ENCODE measurements around the gene DENND6B. TPM values are rescaled to one million over a fixed set of nuclear protein-coding genes. Genes with fewer than 3 reads are reported as not detected.

The DENND6B gene
- total RNA-seq, 1 experiment from 2014 or later, result 11.0 TPM

- BruUV-seq (replicated peaks), result no TSS peak
- Histone ChIP-seq H3K9me3 (ENCODE audit: control insufficient read depth in 1 of 2, insufficient read depth in 1 of 2, low read depth in 1 of 2, low read length in 2 of 2) (no peaks in the 10 kb centered on the region), H3K36me3 (ENCODE audit: control insufficient read depth in 1 of 2, insufficient read depth in 2 of 2, low read length in 2 of 2) (0 out of 4 replicates have a peak, but pooled peaks cover 0 to 2% of the 10 kb centered on the region in 2 experiments), H3K4me3 (replicated peaks in 1 of 2; ENCODE audit: low read depth in 1 of 2, low read length in 2 of 2) (peak overlapping the region; percentile 20 to 70), H3K4me2 (ENCODE audit: low read length) (peak overlapping the region; percentile 98), H2AFZ (ENCODE audit: low read depth, low read length, poor library complexity, severe bottlenecking) (no peak overlapping the region), H3K27ac (ENCODE audit: low read depth, low read length) (peak overlapping the region; percentile 99), H3K9me2 (ENCODE audit: insufficient read depth) (no peaks in the 10 kb centered on the region), H3K27me3 (ENCODE audit: insufficient read depth, low read length) (no peaks in the 10 kb centered on the region), H3K4me1 (ENCODE audit: control insufficient read depth in 1 of 2, insufficient read depth in 2 of 2, low read length in 2 of 2) (peaks cover 51 to 84% of the 10 kb centered on the region in 2 experiments), H3K79me2 (ENCODE audit: insufficient read depth, low read length) (peaks cover 79% of the 10 kb centered on the region), H3K9ac (ENCODE audit: low read length) (peak overlapping the region; percentile 96), H4K20me1 (ENCODE audit: insufficient read depth) (no peaks in the 10 kb centered on the region)
- DNase-seq (ENCODE audit: low read depth, low spot score) (no peak), ATAC-seq (peak; percentile 33)
- intact Hi-C loops (cut with micrococcal nuclease), result no loop called here
- ChIA-PET POLR2A (interaction anchor here (0.8 to 2.3 kb wide), 3 partner anchors 10 to 24 kb away, joined by 3 to 11 read pairs (median 5); no protein-coding TSS in a partner anchor), CTCF (interaction anchor here (1.2 kb wide), 1 partner anchor 10 kb away, joined by 3 read pairs; no protein-coding TSS in a partner anchor), RAD21 (ENCODE audit: low non-redundant PET in 1 of 2, low total read pairs in 2 of 2, uncharacterized antibody in 2 of 2, unreplicated experiment in 2 of 2) (no interaction called here)
- TF ChIP-seq ELF1 (IDR thresholded peaks at IDR 0.05; ENCODE audit: borderline replicate concordance, low read depth) (no peak), SRF (IDR thresholded peaks at IDR 0.05; ENCODE audit: low read depth) (no peak), RAD21 (IDR thresholded peaks at IDR 0.05; ENCODE audit: low read depth) (no peak)
- TF ChIP-seq, protein P1, sequence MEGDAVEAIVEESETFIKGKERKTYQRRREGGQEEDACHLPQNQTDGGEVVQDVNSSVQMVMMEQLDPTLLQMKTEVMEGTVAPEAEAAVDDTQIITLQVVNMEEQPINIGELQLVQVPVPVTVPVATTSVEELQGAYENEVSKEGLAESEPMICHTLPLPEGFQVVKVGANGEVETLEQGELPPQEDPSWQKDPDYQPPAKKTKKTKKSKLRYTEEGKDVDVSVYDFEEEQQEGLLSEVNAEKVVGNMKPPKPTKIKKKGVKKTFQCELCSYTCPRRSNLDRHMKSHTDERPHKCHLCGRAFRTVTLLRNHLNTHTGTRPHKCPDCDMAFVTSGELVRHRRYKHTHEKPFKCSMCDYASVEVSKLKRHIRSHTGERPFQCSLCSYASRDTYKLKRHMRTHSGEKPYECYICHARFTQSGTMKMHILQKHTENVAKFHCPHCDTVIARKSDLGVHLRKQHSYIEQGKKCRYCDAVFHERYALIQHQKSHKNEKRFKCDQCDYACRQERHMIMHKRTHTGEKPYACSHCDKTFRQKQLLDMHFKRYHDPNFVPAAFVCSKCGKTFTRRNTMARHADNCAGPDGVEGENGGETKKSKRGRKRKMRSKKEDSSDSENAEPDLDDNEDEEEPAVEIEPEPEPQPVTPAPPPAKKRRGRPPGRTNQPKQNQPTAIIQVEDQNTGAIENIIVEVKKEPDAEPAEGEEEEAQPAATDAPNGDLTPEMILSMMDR (IDR thresholded peaks at IDR 0.05 in 2 of 3, conservative IDR thresholded peaks at IDR 0.05 in 1 of 3; ENCODE audit: borderline replicate concordance in 1 of 3, insufficient read depth in 1 of 3, low read depth in 2 of 3, low read length in 2 of 3), result peak in 2 of 3 experiments; percentile 7 to 13; a peak in 1 of 6 replicates
Measured at GRCh38 chr22:50303848-50304527, 22.8 kb downstream of the DENND6B start.

- Histone ChIP-seq H3K79me2 (ENCODE audit: insufficient read depth, low read length) (peaks cover 85% of the 10 kb centered on the region), H3K27ac (ENCODE audit: low read depth, low read length) (peak overlapping the region; percentile 99), H3K4me2 (ENCODE audit: low read length) (peak overlapping the region; percentile 98), H2AFZ (ENCODE audit: low read depth, low read length, poor library complexity, severe bottlenecking) (no peak overlapping the region), H3K27me3 (ENCODE audit: insufficient read depth, low read length) (no peaks in the 10 kb centered on the region), H3K4me3 (replicated peaks in 1 of 2; ENCODE audit: low read depth in 1 of 2, low read length in 2 of 2) (peak overlapping the region in 1 of 2 experiments; percentile 70; a peak in 2 of 4 replicates), H3K36me3 (ENCODE audit: control insufficient read depth in 1 of 2, insufficient read depth in 2 of 2, low read length in 2 of 2) (0 out of 4 replicates have a peak, but pooled peaks cover 0 to 2% of the 10 kb centered on the region in 2 experiments), H4K20me1 (ENCODE audit: insufficient read depth) (no peaks in the 10 kb centered on the region), H3K4me1 (ENCODE audit: control insufficient read depth in 1 of 2, insufficient read depth in 2 of 2, low read length in 2 of 2) (peaks cover 56 to 84% of the 10 kb centered on the region in 2 experiments), H3K9me2 (ENCODE audit: insufficient read depth) (no peaks in the 10 kb centered on the region), H3K9me3 (ENCODE audit: control insufficient read depth in 1 of 2, insufficient read depth in 1 of 2, low read depth in 1 of 2, low read length in 2 of 2) (no peaks in the 10 kb centered on the region), H3K9ac (ENCODE audit: low read length) (peak overlapping the region; percentile 96)
- intact Hi-C loops (cut with micrococcal nuclease), result no loop called here
- TF ChIP-seq SP1 (IDR thresholded peaks at IDR 0.05; ENCODE audit: low read depth) (no peak), TCF7L2 (IDR thresholded peaks at IDR 0.05; ENCODE audit: borderline replicate concordance, extremely low read depth, insufficient read depth, insufficient read length) (no peak), POLR2A (IDR thresholded peaks at IDR 0.05; ENCODE audit: borderline replicate concordance, extremely low read depth, insufficient read depth, insufficient read length) (no peak), EGR1 (IDR thresholded peaks at IDR 0.05; ENCODE audit: low read depth) (no peak), YY1 (IDR thresholded peaks at IDR 0.05; ENCODE audit: extremely low read depth, insufficient replicate concordance, low read depth, low read length) (no peak), CEBPB (IDR thresholded peaks at IDR 0.05; ENCODE audit: low read depth) (no peak), CBX3 (IDR thresholded peaks at IDR 0.05; ENCODE audit: low read depth) (no peak)
- no TSS peak for BruUV-seq (replicated peaks)
- RAD21 ChIA-PET (ENCODE audit: low non-redundant PET in 1 of 2, low total read pairs in 2 of 2, uncharacterized antibody in 2 of 2, unreplicated experiment in 2 of 2), result no interaction called here
- CTCF ChIA-PET, result interaction anchor here (1.2 kb wide), 1 partner anchor 10 kb away, joined by 3 read pairs; no protein-coding TSS in a partner anchor
- ATAC-seq (no peak), DNase-seq (ENCODE audit: low read depth, low spot score) (no peak)
- POLR2A ChIA-PET, result interaction anchor here (0.8 to 2.3 kb wide), 2 partner anchors 9 to 21 kb away, joined by 3 to 11 read pairs; no protein-coding TSS in a partner anchor
Measured at GRCh38 chr22:50303515-50303847, 23.3 kb downstream of the DENND6B start.
